Fibroblast of pulmonary artery (primary cell): Measurements from ENCODE around the gene CAPN5.

Experiments used
- DNase-seq: peaks from one replicate; pipeline ENCODE4 v3.0.0-alpha.2; 2010; ENCODE audit warnings: low read depth
- H3K4me3 ChIP-seq: replicated peaks from 2 replicates; pipeline ENCODE4 v1.5.1; 2011; ENCODE audit warnings: low read depth, mild to moderate bottlenecking, control low read depth, low read length, moderate library complexity
- CTCF ChIP-seq: IDR thresholded peaks from 2 replicates; pipeline ENCODE4 v1.5.1; 2011; ENCODE audit warnings: mild to moderate bottlenecking, control low read depth, low read length, inconsistent platforms; ENCODE audit errors: missing control alignments

CAPN5 gene

GRCh38 chr11:77112641-77113381 is 46.0 kb downstream of the CAPN5 start:
- no peak for TF ChIP-seq CTCF
- H3K4me3 ChIP-seq: no peak overlapping the region
- DNase-seq: no peak

- DNase-seq: peak; percentile 54
- H3K4me3 ChIP-seq: no peak overlapping the region
- TF ChIP-seq CTCF: peak; percentile 67
Observed at GRCh38 chr11:77113382-77114088, 46.8 kb downstream of the CAPN5 start.

GRCh38 chr11:77114089-77114463 is 47.3 kb downstream of the CAPN5 start:
- DNase-seq: no peak
- no peak for TF ChIP-seq CTCF
- H3K4me3 ChIP-seq: no peak overlapping the region

- no peak for DNase-seq
- H3K4me3 ChIP-seq: no peak overlapping the region
Observed at GRCh38 chr11:77115181-77115611, 48.4 kb downstream of the CAPN5 start.

GRCh38 chr11:77115956-77116355 is 49.2 kb downstream of the CAPN5 start:
- TF ChIP-seq CTCF: no peak
- DNase-seq: no peak
- no peak overlapping the region for H3K4me3 ChIP-seq

More at GRCh38 chr11:77115181-77115611, 48.4 kb downstream of the CAPN5 start:
- TF ChIP-seq CTCF: peak; percentile 22

- TF ChIP-seq CTCF: no peak
- DNase-seq: no peak
- no peak overlapping the region for H3K4me3 ChIP-seq
Observed at GRCh38 chr11:77117492-77117891, 50.7 kb downstream of the CAPN5 start.
